HEK293 (cell line): ENCODE measurements around the gene SGCB.

Experiments used
- EGR2 ChIP-seq: fragments of 450-650 bp; formaldehyde crosslinking; IDR thresholded peaks from 2 replicates; pipeline ENCODE4 v1.5.1; 2016; ENCODE audit warnings: low read depth, missing biosample characterization, missing genetic modification characterization
- GLI4 ChIP-seq: fragments of 450-650 bp; formaldehyde crosslinking; IDR thresholded peaks from 2 replicates; pipeline ENCODE4 v1.5.1; 2016; ENCODE audit warnings: missing biosample characterization, missing genetic modification characterization
- REPIN1 ChIP-seq: fragments of 450-650 bp; formaldehyde crosslinking; IDR thresholded peaks from 2 replicates; pipeline ENCODE4 v1.5.1; 2017; ENCODE audit warnings: missing biosample characterization, missing genetic modification characterization, low read depth
- TRIM28 ChIP-seq: IDR thresholded peaks from 2 replicates; pipeline ENCODE4 v1.6.1; 2011; ENCODE audit warnings: low read length, control low read depth, borderline replicate concordance
- ZBTB20 ChIP-seq: fragments of 450-650 bp; formaldehyde crosslinking; IDR thresholded peaks from 2 replicates; pipeline ENCODE4 v1.5.1; 2016; ENCODE audit warnings: missing biosample characterization, missing genetic modification characterization
- ZBTB21 ChIP-seq: fragments of 450-650 bp; formaldehyde crosslinking; IDR thresholded peaks from 2 replicates; pipeline ENCODE4 v1.5.1; 2017; ENCODE audit warnings: missing biosample characterization, missing genetic modification characterization
- ZNF133 ChIP-seq: fragments of 450-650 bp; formaldehyde crosslinking; IDR thresholded peaks from 2 replicates; pipeline ENCODE4 v1.5.1; 2016; ENCODE audit warnings: missing biosample characterization, missing genetic modification characterization
- ZNF138 ChIP-seq: fragments of 450-650 bp; formaldehyde crosslinking; IDR thresholded peaks from 2 replicates; pipeline ENCODE4 v1.5.1; 2016; ENCODE audit warnings: missing biosample characterization, missing genetic modification characterization, borderline replicate concordance
- ZNF140 ChIP-seq: fragments of 450-650 bp; formaldehyde crosslinking; IDR thresholded peaks from 2 replicates; pipeline ENCODE4 v1.5.1; 2016; ENCODE audit warnings: missing biosample characterization, missing genetic modification characterization
- ZNF544 ChIP-seq: fragments of 450-650 bp; formaldehyde crosslinking; IDR thresholded peaks from 2 replicates; pipeline ENCODE4 v1.5.0; 2017; ENCODE audit warnings: missing biosample characterization, missing genetic modification characterization
- ZNF561 ChIP-seq: fragments of 450-650 bp; IDR thresholded peaks from 2 replicates; pipeline ENCODE4 v1.5.1; 2018; ENCODE audit warnings: missing biosample characterization, missing genetic modification characterization, borderline replicate concordance
- ZNF600 ChIP-seq: fragments of 450-650 bp; formaldehyde crosslinking; IDR thresholded peaks from 2 replicates; pipeline ENCODE4 v1.5.1; 2016; ENCODE audit warnings: missing biosample characterization, missing genetic modification characterization
- ZNF629 ChIP-seq: fragments of 450-650 bp; formaldehyde crosslinking; IDR thresholded peaks from 2 replicates; pipeline ENCODE4 v1.5.1; 2017; ENCODE audit warnings: missing biosample characterization, missing genetic modification characterization
- ZNF677 ChIP-seq: fragments of 450-650 bp; IDR thresholded peaks from 2 replicates; pipeline ENCODE4 v1.5.0; 2018; ENCODE audit warnings: missing biosample characterization, mild to moderate bottlenecking, missing genetic modification characterization, moderate library complexity
- ZNF776 ChIP-seq: fragments of 450-650 bp; formaldehyde crosslinking; IDR thresholded peaks from 2 replicates; pipeline ENCODE4 v1.5.0; 2017; ENCODE audit warnings: missing biosample characterization, missing genetic modification characterization, borderline replicate concordance
- ZNF777 ChIP-seq: fragments of 450-650 bp; formaldehyde crosslinking; IDR thresholded peaks from 2 replicates; pipeline ENCODE4 v1.5.1; 2017; ENCODE audit warnings: missing biosample characterization, missing genetic modification characterization, borderline replicate concordance
- ZSCAN16 ChIP-seq: fragments of 450-650 bp; formaldehyde crosslinking; IDR thresholded peaks from 2 replicates; pipeline ENCODE4 v1.5.1; 2016; ENCODE audit warnings: missing biosample characterization, missing genetic modification characterization
- TF ChIP-seq, protein P1 (sequence below): sonication (generic); formaldehyde crosslinking; IDR thresholded peaks from 2 replicates; pipeline ENCODE4 v1.8.1; 2022; ENCODE audit warnings: mild to moderate bottlenecking, moderate library complexity, missing genetic modification reagents
- TF ChIP-seq, protein P2 (sequence below): fragments of 450-650 bp; IDR thresholded peaks from 2 replicates; pipeline ENCODE4 v1.5.1; 2018; ENCODE audit warnings: missing biosample characterization, missing genetic modification characterization
- TF ChIP-seq, protein P3 (sequence below): fragments of 450-650 bp; formaldehyde crosslinking; IDR thresholded peaks from 2 replicates; pipeline ENCODE4 v1.5.1; 2017; ENCODE audit warnings: missing biosample characterization, missing genetic modification characterization
- TF ChIP-seq, protein P4 (sequence below): fragments of 450-650 bp; formaldehyde crosslinking; IDR thresholded peaks from 2 replicates; pipeline ENCODE4 v1.5.1; 2016; ENCODE audit warnings: missing biosample characterization, missing genetic modification characterization, borderline replicate concordance

Gene SGCB

DNA sequence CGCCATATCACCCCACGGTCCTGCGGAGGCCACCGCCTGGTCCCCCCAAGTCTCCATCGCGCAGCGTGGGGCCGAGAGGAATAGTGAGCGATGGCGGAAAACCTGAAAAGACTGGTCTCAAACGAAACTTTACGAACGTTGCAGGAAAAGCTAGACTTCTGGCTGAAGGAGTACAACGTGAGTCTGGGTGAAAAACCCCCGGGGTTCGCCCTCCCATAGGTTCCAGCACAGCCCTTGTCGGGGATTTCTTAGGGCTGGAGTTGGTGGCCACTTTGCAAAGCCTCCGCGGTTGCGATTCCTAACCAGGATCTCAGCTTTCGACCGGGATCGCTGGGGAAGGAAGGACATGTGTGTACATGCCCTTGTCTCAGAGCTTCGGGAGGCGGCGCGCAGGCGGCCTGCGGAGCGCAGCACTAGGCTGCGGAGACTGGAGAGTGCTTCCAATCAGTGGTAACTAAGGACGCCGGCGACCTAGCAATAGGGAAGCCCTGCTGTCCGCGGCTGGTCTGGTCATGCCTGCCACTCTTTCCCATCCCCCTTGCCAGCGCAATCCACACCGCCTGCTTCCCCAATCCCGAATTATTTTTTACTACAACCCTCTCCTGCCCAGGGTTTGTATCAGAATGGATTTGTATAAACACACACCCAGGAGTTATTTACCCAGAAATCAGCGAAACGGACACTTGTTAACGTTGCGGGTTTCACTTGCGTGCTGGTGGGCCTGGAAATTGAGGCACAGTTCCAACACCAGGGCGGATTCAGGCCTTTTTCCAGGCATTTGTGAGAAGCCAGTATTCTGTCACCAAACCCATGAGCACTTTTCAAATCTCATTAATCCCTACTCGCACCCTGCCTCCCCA is 13.7 kb upstream of the SGCB start (continued):
- TF ChIP-seq, protein P1, sequence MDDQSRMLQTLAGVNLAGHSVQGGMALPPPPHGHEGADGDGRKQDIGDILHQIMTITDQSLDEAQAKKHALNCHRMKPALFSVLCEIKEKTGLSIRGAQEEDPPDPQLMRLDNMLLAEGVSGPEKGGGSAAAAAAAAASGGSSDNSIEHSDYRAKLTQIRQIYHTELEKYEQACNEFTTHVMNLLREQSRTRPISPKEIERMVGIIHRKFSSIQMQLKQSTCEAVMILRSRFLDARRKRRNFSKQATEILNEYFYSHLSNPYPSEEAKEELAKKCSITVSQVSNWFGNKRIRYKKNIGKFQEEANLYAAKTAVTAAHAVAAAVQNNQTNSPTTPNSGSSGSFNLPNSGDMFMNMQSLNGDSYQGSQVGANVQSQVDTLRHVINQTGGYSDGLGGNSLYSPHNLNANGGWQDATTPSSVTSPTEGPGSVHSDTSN (CRISPR knock-in tag), result no peak
- TF ChIP-seq ZNF138 (tag by site-specific recombination) (no peak), ZNF133 (no peak), ZBTB21 (tag by site-specific recombination) (no peak), ZSCAN16 (no peak), ZBTB20 (tag by site-specific recombination) (0 out of 2 replicates have a peak, but pooled peaks have one; percentile 4), ZNF600 (tag by site-specific recombination) (peak; percentile 55; the same call in 1 of the 2 replicates), ZNF561 (tag by site-specific recombination) (0 out of 2 replicates have a peak, but pooled peaks have one; percentile 6), GLI4 (tag by site-specific recombination) (no peak), ZNF777 (tag by site-specific recombination) (no peak), ZNF140 (no peak), REPIN1 (tag by site-specific recombination) (no peak), ZNF629 (tag by site-specific recombination) (0 out of 2 replicates have a peak, but pooled peaks have one; percentile 19), EGR2 (no peak), TRIM28 (peak; percentile 72; the same call in 1 of the 2 replicates), ZNF677 (no peak), ZNF776 (tag by site-specific recombination) (no peak), ZNF544 (tag by site-specific recombination) (no peak)
- TF ChIP-seq, protein P2, sequence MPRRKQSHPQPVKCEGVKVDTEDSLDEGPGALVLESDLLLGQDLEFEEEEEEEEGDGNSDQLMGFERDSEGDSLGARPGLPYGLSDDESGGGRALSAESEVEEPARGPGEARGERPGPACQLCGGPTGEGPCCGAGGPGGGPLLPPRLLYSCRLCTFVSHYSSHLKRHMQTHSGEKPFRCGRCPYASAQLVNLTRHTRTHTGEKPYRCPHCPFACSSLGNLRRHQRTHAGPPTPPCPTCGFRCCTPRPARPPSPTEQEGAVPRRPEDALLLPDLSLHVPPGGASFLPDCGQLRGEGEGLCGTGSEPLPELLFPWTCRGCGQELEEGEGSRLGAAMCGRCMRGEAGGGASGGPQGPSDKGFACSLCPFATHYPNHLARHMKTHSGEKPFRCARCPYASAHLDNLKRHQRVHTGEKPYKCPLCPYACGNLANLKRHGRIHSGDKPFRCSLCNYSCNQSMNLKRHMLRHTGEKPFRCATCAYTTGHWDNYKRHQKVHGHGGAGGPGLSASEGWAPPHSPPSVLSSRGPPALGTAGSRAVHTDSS (tag by site-specific recombination), result no peak
- TF ChIP-seq, protein P3, sequence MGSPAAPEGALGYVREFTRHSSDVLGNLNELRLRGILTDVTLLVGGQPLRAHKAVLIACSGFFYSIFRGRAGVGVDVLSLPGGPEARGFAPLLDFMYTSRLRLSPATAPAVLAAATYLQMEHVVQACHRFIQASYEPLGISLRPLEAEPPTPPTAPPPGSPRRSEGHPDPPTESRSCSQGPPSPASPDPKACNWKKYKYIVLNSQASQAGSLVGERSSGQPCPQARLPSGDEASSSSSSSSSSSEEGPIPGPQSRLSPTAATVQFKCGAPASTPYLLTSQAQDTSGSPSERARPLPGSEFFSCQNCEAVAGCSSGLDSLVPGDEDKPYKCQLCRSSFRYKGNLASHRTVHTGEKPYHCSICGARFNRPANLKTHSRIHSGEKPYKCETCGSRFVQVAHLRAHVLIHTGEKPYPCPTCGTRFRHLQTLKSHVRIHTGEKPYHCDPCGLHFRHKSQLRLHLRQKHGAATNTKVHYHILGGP (tag by site-specific recombination), result no peak
- TF ChIP-seq, protein P4, sequence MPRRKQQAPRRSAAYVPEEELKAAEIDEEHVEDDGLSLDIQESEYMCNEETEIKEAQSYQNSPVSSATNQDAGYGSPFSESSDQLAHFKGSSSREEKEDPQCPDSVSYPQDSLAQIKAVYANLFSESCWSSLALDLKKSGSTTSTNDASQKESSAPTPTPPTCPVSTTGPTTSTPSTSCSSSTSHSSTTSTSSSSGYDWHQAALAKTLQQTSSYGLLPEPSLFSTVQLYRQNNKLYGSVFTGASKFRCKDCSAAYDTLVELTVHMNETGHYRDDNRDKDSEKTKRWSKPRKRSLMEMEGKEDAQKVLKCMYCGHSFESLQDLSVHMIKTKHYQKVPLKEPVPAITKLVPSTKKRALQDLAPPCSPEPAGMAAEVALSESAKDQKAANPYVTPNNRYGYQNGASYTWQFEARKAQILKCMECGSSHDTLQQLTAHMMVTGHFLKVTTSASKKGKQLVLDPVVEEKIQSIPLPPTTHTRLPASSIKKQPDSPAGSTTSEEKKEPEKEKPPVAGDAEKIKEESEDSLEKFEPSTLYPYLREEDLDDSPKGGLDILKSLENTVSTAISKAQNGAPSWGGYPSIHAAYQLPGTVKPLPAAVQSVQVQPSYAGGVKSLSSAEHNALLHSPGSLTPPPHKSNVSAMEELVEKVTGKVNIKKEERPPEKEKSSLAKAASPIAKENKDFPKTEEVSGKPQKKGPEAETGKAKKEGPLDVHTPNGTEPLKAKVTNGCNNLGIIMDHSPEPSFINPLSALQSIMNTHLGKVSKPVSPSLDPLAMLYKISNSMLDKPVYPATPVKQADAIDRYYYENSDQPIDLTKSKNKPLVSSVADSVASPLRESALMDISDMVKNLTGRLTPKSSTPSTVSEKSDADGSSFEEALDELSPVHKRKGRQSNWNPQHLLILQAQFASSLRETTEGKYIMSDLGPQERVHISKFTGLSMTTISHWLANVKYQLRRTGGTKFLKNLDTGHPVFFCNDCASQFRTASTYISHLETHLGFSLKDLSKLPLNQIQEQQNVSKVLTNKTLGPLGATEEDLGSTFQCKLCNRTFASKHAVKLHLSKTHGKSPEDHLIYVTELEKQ (tag by site-specific recombination), result no peak
- TF ChIP-seq, all 188 proteins: peak for 19
